ENCODE data around the gene USP37. TPM values are rescaled to one million over a fixed set of nuclear protein-coding genes. Genes with fewer than 3 reads are reported as not detected.
A peak's percentile ranks its signal among the peaks of the same experiment; 100 is the strongest.

The USP37 gene
- total RNA-seq, 1 experiment from 2014 or later: 19.1 TPM

DNA sequence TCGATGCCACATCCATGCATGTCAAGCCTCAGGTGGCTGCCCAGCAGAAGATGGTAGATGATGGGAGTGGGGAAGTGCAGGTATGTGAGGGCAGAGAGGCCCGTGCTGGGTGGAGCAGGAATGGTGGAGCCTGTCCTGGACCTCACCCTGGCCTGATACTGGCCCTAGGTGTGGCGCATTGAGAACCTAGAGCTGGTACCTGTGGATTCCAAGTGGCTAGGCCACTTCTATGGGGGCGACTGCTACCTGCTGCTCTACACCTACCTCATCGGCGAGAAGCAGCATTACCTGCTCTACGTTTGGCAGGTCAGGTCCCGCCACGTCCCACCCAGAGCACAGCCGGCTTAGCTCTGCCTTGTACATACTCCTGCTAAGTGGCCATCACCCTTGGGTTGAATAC lies 136.3 kb downstream of the USP37 start:
- DNase-seq (ENCODE audit: low spot score): no peak

DNA sequence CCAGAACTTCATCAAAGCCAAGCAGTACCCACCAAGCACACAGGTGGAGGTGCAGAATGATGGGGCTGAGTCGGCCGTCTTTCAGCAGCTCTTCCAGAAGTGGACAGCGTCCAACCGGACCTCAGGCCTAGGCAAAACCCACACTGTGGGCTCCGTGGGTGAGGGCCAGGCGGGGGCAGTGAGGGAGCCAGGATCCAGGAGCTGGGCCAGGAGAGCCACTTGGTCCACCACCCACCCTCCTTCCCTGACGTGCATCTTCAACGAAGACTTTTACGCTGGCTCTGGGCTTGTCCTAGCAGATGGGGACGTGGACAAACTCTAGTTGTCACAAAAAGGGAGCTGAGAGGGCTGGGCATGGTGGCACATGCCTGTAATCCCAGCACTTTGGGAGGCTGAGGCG lies 137.4 kb downstream of the USP37 start:
- DNase-seq (ENCODE audit: low spot score): no peak

DNA sequence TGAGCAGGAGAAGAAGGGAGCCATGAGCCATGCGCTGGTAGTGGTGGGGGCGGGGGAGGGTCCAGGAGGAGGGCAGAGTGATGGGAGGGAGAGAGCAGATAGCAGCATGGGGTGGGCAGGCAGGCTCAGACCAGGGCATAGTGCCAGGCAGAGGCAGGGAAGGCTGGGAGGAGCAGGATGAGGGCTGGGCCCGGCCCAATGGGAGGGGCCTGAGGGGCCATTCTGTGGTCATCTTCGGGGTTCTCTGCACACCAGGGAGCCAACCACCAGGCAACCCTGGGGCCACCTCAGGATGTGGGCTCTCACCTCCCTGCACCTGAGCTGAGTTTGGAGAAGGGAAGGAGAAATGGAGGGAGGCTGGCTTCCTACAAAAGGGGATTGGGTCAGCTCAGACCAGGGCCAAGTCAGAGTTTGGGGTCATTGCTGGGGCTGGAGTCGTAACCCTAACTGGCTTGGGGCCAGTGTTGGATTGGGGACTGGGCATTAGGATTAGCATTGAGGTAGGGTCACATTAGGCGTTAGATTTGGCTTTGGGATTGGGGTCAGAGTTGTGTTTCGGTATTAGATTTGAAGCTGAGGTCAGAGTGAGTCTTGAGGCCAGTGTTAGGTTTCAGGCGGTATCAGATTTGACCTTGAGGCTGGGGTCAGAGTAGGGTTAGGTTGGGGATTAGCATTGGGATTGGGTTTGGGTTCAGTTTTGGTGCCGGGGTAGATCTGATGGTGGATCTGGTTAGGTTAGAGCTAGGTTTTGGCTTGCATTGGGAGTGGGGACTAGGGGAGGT lies 138.0 kb downstream of the USP37 start:
- no peak for DNase-seq (ENCODE audit: low spot score)

DNA sequence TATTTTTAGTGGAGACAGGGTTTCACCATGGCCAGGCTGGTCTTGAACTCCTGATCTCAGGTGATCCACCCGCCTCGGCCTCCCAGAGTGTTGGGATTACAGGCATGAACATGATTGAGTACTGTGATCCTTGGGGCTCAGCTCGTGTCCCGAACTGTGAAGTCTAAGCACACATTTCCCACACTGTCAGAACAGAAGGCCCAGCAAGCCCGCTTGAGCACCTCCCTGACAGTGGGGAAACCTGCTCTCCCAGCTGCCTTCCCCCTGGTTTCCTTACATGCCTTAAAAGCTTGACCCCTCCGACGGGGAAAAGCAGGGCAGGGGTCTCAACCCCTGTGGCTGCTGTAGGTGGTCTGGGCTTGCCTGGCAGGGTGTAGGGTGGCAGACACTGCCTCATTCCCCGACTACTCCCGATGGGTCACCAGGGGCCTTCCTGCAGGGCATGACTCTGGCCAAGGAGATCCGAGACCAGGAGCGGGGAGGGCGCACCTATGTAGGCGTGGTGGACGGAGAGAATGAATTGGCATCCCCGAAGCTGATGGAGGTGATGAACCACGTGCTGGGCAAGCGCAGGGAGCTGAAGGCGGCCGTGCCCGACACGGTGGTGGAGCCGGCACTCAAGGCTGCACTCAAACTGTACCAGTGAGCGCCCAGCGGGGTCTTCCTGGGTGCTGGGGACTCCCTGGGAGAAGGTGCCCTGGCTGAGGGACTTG lies 139.1 kb downstream of the USP37 start:
- no peak for DNase-seq (ENCODE audit: low spot score)

DNA sequence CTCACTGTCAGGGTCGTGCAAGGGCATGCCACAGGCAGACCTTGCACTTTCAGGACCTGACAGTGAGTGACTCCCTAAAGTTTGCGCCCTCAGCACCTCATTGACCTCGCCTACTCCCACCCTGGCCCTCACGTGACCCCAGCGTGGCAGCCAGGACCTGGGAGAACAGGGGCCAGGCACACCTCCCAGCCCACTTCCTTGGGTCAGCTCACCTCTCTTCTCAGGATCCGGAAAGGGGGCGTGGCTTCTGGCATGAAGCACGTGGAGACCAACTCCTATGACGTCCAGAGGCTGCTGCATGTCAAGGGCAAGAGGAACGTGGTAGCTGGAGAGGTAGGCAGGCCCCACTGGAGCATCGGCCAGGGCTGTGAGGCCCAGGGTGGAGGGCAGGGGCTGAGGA lies 140.4 kb downstream of the USP37 start:
- no peak for DNase-seq (ENCODE audit: low spot score)

DNA sequence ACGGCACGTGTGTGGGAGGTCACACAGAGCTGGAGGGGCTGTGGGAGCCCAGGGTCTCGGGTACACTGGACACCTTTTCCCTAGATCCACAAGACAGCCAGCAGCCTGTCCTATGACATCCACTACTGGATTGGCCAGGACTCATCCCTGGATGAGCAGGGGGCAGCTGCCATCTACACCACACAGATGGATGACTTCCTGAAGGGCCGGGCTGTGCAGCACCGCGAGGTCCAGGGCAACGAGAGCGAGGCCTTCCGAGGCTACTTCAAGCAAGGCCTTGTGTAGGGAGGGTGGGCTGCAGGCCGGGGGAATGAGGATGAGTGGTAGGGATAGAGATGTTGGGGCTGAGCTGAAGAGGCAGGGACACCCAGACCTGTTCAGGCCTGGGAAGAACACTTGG lies 142.6 kb downstream of the USP37 start:
- DNase-seq (ENCODE audit: low spot score): no peak

DNA sequence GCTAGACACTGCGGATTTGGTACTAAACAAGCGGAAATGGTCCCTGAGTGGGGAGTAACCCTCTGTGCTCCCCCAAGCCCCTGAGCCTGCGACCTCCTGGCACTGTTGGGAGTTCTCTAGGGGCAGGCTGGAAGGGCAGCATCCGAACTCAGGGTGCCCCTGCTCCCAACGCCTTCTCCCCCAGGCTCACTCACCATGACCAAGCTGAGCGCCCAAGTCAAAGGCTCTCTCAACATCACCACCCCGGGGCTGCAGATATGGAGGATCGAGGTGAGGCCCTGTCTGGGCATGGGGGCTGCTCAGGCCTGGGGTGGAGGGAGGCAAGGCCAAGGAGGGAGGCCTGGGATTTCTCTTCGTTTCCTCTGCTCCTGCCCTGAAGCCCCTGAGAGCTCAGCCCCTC lies 144.6 kb downstream of the USP37 start:
- no peak for DNase-seq (ENCODE audit: low spot score)

DNA sequence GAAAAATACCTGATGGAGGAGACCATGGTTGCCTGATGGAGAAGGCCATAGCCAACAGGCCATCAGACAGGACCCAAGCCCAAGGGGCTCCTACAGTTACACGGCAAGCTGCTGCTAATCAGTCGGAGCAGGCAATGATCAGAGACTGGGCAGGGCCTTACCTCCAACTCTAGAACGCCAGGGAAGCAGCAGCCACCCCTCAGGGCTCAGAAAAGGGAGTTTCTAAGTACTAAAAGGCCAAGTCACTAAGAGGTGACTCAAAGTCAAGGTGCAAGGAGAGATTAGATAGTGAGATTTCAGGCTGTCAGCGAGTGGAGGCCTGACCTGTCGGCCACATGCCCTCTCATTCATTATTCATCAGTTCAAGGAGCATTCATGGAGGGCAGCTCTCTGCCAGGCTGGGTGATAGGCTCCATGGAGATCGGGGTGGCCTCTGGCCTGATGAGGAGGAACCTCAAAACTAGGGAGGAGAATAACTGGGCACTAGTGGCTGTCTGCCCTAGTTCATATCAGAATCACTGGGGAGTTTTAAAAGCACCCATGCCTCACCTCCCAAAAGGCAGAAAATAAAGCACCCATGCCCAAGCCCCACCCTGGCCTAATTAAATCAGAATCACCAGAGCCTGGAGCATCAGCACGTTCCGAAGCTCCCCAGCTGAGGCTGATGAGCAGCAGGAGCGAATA lies 145.6 kb downstream of the USP37 start:
- DNase-seq (ENCODE audit: low spot score): no peak

DNA sequence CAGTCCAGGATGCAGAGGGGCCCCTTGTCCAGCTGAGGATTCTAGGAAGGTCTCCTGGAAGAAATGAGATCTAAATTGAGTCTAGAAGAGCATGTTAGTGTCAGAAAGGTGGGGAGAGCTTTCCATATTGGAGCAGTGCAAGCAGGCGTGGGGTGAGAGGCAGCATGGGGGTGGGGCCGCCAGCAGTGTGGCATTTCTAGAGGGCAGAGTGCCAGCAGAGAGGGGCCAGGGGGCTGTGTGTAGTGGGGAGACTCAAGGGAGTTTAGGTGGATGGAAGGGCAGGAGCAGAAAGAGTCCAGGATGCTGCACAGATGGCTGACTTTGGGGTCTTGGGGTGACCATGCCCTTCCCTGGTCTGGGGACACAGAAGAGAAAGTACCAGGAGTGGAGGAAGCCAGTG lies 147.1 kb downstream of the USP37 start:
- no peak for DNase-seq (ENCODE audit: low spot score)

DNA sequence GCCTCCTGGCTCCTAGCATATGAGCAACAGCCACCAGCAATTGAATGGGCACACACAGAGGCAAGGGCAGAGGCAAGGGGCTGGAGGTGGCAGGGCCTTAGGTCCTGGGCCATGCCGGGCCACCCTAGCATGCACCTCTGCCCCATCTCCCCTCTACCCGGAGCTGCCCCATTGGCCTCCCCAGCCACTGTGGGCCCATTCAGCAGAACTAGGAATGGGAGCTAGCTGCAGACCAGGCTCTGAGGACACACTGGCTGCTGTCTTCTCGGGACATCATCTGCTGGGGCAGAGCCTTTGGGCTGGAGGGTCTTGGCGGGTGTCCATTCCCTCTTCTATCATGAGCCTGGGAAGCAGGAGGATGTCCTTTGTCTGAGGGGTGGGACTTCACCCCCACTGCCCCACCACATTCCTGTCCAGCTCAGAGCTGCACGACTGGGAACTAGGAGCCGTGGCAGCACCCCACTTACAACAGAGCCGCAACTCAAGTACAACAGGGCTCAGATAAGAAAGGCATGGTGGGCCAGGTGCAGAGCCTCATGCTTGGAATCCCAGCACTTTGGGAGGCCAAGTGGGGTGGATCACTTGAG lies 148.4 kb downstream of the USP37 start:
- DNase-seq (ENCODE audit: low spot score): no peak

DNA sequence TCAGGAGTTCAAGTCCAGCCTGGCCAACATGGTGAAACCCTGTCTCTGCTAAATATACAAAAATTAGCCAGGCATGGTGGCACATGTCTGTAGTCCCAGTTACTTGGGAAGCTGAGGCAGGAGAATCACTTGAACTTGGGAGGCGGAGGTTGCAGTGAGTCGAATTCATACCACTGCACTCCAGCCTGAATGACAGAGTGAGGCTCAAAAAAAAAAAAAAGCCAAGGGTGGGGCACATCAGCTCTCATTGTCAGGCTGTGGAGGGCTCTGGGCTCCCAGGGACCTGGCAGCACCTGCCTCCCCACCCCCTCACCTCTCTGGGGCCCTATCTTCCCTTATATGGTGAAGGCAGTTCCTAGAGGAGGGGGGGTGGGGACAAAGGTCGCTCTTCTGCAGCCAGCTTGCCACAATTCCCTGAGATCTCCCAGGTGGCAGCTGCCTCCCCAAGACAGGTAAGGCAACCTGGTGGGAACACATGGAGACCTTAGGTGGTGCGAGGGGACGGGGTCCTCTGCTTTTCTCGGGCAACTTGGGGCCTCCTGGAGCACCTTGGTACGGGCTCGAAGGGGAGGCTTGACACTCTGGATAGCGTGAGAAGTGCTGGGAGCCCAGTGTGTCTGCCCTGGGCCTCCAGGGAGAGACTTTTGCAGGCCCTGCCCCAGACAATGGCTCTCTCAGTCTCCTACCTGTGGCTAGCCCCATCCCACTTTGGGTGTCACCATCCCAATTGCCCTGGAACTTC lies 149.3 kb downstream of the USP37 start, which contains the start of gene VIL1:
TSS of gene VIL1 (plus strand) at position 407 of the 742 bp plus-strand sequence. CDS start 4,656 bp downstream, outside the sequence.
- no peak for DNase-seq (ENCODE audit: low spot score)

DNA sequence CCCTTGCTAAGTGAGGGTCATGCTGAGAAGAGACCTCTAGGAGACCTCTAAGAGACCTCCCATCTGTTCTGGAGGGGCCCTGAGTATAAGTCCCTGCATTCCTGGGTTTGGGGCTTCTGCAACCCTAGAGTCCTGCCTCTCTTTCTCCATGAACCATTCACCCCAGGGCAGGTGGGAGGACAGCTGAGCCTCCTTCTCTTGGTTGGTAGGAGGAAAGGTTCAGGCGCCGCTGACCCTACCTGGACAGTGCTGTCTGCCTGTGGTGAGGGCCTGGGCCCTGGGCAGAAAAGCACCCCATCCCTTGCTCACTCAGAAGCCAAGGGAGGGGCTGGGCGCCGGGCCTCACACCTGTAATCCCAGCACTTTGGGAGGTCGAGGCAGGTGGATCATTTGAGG lies 149.8 kb downstream of the USP37 start:
- DNase-seq (ENCODE audit: low spot score): no peak

DNA sequence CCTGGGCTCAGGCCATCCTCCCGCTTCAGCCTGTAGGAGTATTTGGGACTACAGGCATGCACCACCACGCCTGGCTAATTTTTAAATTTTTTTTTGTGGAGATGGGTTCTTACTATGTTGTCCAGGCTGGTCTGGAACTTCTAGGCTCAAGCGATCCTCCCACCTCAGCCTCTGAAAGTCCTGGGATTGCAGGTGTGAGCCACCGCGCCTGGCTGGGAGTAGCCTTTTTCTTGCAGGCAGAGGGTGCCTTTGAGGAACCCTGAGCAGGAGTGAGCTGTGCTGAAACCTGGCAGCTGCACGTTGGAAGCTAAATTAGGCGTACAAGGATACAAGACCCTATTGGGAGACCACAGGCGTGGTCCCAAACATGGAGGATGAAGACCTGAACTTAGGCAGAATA lies 160.4 kb downstream of the USP37 start:
- DNase-seq (ENCODE audit: low spot score): no peak

DNA sequence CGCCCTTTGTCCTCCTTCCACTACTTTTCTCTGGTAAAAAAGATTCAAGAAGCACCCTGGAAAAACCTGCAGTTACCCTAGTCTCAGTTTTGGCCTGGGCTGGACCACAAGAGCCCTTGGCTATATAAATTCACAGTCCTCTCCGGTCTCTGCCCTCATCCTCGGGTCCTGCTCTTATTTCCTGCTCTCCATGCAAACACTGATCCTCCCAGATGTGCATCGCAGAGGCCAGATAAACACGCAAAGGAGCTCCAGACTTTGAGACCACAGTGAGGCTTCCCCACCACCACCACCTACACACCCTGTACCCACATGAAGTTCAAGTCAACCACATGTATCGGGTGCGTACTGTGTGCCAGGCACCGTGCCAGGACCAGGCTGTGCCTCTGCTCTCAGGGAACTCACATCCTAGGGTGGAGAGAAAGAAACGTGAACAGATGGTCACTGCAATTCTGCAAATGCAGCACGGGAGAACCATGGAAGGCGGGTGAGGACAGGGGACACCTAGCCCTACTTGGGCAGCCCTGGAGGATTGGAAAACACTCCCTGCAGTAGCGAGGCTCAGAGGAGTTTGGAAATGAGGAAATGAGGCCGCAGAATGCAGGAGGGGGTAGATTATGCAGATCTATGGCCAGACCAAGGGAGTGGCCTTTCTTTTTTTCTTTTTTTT lies 161.1 kb downstream of the USP37 start:
- peak; percentile 40 for DNase-seq (ENCODE audit: low spot score)

DNA sequence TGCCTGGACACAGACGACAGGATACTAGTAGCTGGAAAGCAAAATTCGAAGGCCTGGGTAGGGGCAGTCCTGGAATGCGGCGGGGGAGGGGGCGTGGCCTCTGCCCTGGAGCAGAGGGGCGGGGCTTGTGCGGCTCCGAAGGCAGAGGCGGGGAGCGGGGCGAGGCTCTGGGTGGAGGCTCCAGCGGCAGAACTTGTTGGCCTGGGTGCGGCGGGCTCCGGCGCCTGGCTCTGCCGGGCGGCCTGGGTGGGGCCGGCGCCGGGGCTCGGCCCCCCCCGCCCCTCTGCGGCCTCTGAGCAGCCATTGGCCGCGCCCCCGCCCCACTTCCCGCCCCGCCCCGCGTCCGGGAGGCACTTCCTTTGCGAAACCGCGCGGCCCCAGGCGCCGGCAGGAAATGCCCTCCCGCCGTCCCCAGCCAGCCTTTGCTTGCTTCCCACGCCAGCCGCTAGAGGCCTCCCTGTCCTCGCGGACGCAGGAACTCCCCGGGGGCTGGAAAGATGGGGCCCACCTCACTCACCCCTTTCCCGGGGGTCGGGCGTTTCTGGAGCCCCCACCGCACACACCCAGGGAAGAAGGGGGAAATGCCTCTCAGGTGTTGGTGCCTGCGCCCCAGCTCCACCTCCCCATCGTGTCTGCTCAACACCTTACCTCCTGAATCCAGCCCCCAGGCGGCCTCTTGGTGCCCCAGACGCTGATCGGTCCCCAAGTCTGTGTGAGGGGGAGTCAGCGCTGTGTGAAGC lies 161.8 kb downstream of the USP37 start:
- DNase-seq (ENCODE audit: low spot score): peak; percentile 90

DNA sequence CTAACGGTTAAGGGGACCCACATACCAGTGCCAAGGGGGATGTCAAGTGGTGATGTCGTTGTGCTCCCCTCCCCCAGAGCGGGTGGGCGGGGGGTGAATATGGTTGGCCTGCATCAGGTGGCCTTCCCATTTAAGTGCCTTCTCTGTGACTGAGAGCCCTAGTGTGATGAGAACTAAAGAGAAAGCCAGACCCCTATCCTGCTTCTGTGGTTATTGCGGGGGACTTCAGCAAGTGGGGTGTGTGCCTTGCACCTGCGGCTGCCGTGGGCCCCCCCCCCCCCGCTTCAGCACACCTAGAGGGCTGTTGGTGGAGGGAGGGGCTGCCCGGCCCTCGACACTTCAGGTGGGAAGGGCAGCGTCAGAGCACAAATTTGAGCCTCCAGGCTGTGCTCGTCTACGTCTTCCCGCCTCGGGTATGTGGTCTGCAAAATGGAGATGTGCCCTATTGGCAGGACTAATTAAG lies 162.4 kb downstream of the USP37 start:
- no peak for DNase-seq (ENCODE audit: low spot score)

DNA sequence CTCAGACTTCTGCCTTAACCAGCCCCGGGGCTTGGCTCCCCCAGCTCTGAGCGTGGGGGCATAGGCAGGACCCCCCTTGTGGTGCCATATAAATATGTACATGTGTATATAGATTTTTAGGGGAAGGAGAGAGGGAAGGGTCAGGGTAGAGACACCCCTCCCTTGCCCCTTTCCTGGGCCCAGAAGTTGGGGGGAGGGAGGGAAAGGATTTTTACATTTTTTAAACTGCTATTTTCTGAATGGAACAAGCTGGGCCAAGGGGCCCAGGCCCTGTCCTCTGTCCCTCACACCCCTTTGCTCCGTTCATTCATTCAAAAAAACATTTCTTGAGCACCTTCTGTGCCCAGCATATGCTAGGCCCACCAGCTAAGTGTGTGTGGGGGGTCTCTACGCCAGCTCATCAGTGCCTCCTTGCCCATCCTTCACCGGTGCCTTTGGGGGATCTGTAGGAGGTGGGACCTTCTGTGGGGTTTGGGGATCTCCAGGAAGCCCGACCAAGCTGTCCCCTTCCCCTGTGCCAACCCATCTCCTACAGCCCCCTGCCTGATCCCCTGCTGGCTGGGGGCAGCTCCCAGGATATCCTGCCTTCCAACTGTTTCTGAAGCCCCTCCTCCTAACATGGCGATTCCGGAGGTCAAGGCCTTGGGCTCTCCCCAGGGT lies 162.9 kb downstream of the USP37 start:
- no peak for DNase-seq (ENCODE audit: low spot score)

DNA sequence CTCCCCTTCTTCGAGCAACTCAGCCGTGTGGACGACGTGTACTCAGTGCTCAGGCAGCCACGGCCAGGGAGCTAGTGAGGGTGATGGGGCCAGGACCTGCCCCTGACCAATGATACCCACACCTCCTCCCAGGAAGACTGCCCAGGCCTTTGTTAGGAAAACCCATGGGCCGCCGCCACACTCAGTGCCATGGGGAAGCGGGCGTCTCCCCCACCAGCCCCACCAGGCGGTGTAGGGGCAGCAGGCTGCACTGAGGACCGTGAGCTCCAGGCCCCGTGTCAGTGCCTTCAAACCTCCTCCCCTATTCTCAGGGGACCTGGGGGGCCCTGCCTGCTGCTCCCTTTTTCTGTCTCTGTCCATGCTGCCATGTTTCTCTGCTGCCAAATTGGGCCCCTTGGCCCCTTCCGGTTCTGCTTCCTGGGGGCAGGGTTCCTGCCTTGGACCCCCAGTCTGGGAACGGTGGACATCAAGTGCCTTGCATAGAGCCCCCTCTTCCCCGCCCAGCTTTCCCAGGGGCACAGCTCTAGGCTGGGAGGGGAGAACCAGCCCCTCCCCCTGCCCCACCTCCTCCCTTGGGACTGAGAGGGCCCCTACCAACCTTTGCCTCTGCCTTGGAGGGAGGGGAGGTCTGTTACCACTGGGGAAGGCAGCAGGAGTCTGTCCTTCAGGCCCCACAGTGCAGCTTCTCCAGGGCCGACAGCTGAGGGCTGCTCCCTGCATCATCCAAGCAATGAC lies 163.6 kb downstream of the USP37 start:
- DNase-seq (ENCODE audit: low spot score): no peak

DNA sequence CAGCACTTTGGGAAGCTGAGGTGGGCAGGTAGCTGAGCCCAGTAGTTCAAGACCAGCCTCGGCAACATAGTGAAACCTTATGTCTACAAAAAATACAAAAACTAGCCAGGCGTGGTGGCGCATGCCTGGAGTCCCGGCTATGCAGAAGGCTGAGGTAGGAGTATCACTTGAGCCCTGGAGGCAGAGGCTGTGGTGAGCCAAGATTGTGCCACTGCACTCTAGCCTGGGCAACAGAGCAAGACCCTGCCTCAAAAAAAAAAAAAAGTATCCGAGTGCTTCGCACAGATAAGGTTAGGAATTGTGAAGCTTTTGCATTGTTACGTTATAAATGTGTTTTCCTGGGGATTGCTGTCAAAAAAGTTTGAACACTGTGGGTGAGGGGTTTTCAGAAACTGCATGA lies 164.3 kb downstream of the USP37 start:
- no peak for DNase-seq (ENCODE audit: low spot score)

Data from A172 (cell line).